Measurements from ENCODE around the gene CENPX.
"Not testable (repeated sequence)": the region's sequence is repeated elsewhere in the genome, so short reads cannot be mapped to it uniquely, and the experiment has no call there.

Gene CENPX

DNA sequence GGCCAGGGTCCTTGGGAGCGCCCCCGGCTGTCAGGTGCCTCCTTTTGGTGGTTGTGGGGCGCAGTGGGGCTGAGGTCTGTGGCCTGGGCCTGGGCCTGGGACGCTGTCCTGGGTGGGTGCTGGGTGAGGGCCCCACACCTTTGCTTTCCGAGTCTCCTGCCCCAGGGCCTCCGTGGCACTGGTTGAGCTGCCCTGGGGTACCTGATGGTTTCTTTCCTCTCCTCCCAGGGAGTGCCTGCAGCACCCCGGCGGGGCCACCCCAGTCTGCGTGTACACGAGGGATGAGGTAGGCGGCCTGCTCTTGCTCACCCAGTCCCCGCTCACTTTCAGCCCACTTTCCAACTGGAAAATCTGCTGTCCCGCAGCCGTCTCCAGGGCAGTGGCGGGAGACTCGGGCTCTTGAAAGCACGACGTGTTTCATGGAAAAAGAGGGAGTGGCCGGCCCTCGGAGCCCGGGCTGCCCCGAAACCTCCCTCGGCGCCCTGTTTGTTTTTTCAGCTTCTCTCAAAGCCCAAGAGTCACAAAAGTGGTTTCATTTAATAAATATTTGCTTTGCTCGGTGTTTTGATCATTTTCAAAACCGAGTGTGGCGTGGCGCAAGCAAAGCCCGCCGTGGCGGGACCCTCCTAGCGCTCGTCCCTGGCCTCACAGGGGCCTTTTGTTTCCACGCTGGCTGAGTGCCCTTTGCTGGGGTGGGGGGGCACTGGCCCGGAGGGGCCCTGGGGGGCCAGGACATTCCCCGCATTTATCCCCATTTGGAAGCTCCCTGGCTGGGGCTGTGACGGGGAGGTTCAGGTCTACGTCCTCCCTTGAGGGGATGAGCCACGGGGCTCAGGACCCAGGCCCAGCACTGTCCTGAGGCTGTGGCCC lies 27.9 kb downstream of the CENPX start:
- H3K27ac Mint-ChIP-seq = no peak overlapping the region
- no peaks in the 10 kb centered on the region for H3K9me3 Mint-ChIP-seq
- no peak overlapping the region for H3K4me3 Mint-ChIP-seq
- H3K27me3 Mint-ChIP-seq = no peaks in the 10 kb centered on the region
- ATAC-seq (peak; percentile 26), DNase-seq (no peak)
- H3K4me1 Mint-ChIP-seq = peaks cover 11% of the 10 kb centered on the region

DNA sequence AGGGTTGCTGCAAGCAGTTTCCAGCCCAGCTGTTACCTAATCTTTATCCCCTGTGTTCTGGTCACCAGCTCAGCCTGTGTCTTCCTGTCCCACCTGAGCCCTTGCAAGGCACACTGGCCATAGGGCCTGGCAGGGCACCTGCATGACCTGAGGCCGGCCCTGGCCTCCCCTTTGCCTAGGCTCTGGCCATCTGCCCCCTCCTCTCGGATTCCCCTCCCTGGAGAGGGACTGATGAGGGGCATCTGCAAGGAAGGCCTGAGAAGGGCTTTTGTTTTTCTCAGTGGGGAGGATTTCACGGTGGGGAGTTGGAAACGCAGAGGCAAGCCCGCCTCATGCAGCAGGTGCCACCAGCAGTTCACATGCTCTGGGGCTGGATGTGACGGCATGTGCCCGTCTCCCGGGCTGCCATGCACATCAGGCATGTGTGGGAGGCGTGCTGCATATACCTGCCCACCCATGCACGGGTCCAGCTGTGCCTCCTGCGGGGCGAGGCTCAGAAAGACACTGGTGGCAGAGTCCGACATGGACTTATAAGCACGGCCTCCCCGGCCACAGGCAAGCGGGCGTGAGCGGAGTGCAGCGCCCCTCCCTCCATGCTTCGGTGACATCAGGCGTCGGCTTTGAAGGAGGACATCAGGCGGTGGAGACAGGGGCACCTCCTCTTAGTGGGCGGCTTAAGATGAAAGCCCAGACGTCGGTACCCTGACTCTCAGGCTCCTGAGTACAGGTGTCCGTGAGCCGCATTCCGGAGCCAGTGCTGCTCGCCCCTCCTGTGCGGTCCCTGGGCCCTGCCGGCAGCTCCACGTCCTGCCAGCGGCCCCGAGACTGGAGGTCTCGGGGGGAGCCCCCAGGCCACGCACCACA lies 28.7 kb downstream of the CENPX start:
- peak overlapping the region in 1 of 2 donors; percentile 80 for H3K27ac Mint-ChIP-seq
- ATAC-seq (no peak), DNase-seq (no peak)
- peaks cover 17% of the 10 kb centered on the region for H3K4me1 Mint-ChIP-seq
- H3K9me3 Mint-ChIP-seq = no peaks in the 10 kb centered on the region
- no peaks in the 10 kb centered on the region for H3K27me3 Mint-ChIP-seq
- no peak overlapping the region for H3K4me3 Mint-ChIP-seq

DNA sequence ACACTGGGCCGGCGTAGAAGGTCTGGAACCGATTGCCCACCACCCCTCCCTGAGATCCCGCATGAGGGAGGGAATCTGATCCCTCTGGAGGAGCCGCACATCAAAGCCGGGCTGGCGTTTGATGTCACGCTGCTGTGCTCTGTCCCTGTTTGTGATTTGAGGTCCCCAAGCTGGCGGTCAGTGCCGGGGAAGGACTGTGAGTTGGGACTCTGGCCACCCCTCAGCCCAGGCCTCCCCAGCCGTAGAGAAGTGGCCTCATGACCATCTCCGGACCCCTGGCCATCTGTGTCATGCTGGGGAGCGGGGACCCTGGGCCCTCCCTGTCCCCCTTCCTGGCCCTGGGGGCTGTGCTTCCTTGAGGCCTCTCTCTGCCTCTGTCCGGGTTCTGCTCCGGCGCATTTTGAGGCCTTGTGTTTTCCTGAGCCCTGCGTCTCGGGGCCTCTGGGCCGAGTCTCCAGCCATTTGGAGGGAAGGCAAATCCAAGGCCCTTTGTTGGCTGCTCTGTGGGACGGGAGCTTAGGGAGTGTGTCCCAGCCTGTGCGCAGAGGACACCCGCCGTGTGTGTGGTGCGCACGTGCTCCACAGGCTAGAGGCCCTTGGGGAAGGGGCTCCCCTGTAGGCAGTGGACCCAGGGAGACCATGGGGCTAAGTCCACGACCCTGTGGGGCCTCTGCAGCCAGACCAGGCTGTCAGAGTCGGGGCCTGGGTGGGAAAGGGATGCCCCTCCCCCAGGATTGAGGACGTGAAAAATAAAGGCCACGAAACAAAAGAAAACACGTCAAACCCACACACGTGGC lies 30.2 kb downstream of the CENPX start:
- peaks cover 17% of the 10 kb centered on the region for H3K4me1 Mint-ChIP-seq
- no peaks in the 10 kb centered on the region for H3K9me3 Mint-ChIP-seq
- H3K27ac Mint-ChIP-seq = no peak overlapping the region
- no peaks in the 10 kb centered on the region for H3K27me3 Mint-ChIP-seq
- no peak for ATAC-seq
- H3K4me3 Mint-ChIP-seq = no peak overlapping the region
- no peak for DNase-seq

DNA sequence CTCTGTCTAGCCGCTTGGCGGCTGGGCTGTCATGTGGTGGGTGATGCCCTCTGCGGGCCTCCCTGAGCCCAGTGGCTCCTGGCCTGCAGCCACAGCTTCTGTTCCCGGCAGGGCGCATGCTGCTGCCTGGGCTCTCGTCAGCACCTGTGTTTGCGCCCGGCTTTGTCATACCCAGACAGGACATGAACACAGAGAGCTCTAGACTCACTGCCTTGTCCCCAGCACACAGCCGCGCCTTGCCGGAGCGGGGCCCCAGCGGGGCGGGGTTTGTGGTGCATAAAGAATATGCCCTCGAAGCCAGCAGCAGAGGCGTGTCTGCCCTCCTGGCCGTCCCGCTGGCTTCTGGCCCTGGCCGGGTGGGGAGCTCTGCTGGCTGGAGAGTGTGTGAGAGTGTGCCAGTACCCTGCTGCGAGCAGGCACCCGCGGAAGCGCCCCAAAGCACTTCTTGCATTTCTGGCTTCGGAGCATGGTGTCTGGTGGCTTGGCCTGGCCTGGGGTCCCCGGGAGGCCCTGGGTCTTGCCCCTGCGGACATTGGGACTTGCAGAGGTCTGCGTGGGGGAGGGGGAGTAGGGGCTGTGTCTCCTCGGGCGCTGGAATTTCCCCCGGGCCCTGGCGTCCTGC lies 30.9 kb downstream of the CENPX start:
- no peak for DNase-seq
- peaks cover 19% of the 10 kb centered on the region for H3K4me1 Mint-ChIP-seq
- no peaks in the 10 kb centered on the region for H3K27me3 Mint-ChIP-seq
- no peaks in the 10 kb centered on the region for H3K9me3 Mint-ChIP-seq
- H3K27ac Mint-ChIP-seq = peak overlapping the region in 1 of 2 donors; percentile 27
- H3K4me3 Mint-ChIP-seq = no peak overlapping the region
- no peak for ATAC-seq

DNA sequence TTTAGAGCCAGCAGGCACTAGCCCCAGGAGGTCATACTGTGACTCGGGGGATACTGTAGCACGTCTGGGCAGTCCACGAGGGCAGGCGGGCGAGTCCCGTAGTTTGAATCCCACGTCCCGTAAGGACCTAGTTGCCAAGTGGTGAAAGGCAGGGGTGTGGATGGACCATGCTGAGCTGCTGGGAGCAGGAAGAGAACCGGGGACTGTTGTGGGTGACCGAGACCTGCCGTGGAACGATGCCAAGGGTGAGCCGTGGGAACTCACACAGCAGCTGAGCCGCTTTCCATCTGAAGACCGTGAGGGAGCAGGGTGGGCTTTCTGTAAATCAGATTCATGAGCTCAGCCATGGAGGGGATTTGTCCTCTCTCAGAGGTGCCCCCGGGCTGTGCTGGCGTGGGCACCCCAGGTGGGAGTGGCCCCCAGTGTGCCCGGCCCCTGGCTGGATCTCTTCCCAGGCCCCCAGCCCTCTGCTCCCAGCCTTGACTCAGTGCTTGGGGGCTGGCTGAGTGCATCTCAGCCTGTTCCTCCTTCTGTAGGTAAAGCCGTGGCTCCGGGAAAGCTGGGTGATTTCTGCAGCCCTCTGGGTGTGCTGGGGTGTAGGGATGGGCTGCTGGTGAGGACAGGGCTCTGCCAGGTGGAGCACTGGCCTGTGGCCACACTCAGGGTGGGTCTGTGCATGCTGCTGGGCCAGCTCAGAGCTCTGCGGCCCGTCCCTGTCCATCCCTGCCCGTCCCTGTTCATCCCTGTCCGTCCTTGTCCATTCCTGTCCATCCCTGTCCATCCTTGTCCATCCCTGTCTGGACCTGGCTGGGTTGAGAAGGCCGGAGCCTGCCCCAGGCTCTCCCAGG lies 31.6 kb downstream of the CENPX start:
- peak; percentile 22 for ATAC-seq
- no peaks in the 10 kb centered on the region for H3K9me3 Mint-ChIP-seq
- H3K27ac Mint-ChIP-seq = peak overlapping the region in 1 of 2 donors; percentile 27

DNA sequence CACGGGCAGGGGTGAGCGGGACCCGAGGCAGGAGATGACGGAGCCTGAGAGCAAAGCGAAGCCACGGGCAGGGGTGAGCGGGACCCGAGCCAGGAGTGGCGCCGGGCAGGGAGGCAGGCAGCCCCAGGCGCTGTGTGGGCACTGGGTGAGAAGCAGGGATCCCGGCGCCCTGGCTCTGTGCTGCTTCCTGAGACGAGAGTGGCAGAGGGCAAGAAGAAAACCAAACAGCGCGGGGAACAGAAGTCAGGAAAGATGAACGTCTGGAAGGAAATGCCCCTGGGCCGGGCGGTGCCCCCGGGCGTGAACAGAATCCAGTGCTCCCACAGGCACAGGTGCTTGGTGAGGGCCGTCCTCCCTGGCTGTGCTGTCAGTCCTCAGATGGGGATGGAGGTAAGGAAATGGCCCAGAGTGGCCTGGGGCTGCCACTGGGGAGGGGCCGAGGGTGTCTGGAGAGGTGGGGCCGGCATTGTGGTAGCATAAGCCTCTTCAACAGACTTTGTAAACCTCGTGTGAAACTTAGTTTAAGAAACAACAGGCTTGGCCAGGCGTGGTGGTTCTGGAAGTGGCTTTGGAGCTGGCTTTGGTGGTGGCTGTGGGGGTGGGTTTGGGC lies 35.4 kb downstream of the CENPX start:
- DNase-seq (no peak), ATAC-seq (no peak)
- no peaks in the 10 kb centered on the region for H3K27me3 Mint-ChIP-seq
- H3K27ac Mint-ChIP-seq = no peak overlapping the region
- H3K4me1 Mint-ChIP-seq = peaks cover 34% of the 10 kb centered on the region
- no peaks in the 10 kb centered on the region for H3K9me3 Mint-ChIP-seq
- H3K4me3 Mint-ChIP-seq = no peak overlapping the region

More for the DNA sequence above, 31.6 kb downstream of the CENPX start:
- DNase-seq = no peak
- Mint-ChIP-seq H3K4me1 (peaks cover 24% of the 10 kb centered on the region), H3K27me3 (no peaks in the 10 kb centered on the region), H3K4me3 (no peak overlapping the region)

DNA sequence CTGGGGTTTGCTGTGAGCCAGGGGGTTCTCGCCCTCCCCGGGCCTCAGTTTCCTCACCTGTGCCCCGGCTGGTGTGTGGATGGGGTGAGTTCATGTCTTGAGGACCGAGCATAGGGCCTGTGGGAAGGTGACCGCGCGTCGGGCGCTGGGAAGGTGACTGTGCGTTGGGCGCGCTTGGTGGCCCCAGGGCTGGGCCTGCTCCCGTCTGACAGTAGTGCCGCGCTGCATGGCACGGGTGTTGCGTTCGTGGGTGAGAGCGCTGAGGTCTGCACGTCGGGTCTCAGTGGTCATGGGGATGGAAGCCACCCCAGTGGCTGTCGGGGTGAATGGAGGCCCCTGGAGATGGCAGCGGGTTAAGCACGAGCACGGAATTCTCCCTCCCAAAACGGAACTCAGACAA lies 36.1 kb downstream of the CENPX start:
- no peak overlapping the region for H3K27ac Mint-ChIP-seq
- H3K4me3 Mint-ChIP-seq = no peak overlapping the region
- peaks cover 32% of the 10 kb centered on the region for H3K4me1 Mint-ChIP-seq
- H3K27me3 Mint-ChIP-seq = no peaks in the 10 kb centered on the region
- ATAC-seq (no peak), DNase-seq (no peak)
- H3K9me3 Mint-ChIP-seq = no peaks in the 10 kb centered on the region

DNA sequence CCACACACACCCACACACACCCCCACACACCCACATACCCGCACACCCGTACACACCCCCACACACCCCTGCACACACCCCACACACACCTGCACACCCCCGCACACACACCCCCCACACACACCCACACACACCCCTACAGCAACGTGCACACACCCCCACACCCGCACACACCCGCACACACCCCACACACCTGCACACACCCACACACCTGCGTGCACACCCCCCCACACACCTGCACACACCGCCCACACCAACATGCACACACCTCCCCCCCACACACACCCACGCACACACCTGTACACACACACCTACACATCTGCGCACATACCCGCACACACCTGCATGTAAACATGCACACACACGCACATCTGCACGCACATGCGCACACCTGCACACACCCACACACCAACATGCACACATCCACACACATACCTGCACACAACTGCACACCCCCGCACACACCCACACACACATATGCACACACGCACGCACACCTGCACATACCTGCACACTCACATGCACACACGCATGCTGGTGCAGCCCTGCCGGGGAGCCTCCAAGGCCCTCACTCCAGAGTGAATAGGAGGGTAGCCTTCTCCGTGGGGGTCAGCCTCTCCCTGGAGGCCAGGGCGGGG lies 37.8 kb downstream of the CENPX start:
- no peak for DNase-seq
- Mint-ChIP-seq H3K4me3 (no peak overlapping the region), H3K4me1 (peaks cover 40% of the 10 kb centered on the region)

DNA sequence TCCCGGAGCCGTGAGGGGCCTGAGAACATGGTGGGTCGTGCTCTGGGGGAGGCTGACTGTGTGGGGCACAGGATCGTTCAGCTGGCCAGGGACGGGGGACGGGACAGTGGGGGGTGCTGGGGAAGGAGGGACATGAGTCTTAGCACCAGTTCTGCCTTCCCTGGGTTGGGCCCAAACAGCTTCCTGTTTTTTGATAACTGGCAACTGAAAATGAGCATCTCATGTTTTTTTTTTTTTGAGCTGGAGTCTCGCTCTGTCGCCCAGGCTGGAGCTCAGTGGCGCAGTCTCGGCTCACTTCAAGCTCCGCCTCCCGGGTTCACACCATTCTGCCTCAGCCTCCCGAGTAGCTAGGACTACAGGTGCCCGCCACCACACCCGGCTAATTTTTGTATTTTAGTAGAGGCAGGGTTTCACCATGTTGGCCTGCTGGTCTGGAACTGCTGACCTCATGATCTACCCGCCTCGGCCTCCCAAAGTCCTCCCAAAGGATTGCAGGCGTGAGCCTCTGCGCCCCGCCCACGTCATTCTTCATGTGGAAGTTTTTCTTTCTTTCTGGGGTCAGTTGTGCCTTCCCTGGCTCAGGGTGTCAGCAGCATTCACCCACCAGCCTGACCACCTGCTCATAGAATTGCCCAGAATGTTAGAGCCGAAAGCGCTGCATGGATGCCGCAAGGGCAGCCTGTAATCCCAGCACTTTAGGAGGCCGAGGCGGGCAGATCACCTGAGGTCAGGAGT lies 38.9 kb downstream of the CENPX start:
- Mint-ChIP-seq H3K4me1 (peaks cover 45% of the 10 kb centered on the region), H3K9me3 (no peaks in the 10 kb centered on the region), H3K27me3 (no peaks in the 10 kb centered on the region), H3K27ac (no peak overlapping the region), H3K4me3 (no peak overlapping the region)
- DNase-seq (no peak), ATAC-seq (no peak)

More for the DNA sequence above, 37.8 kb downstream of the CENPX start:
- H3K9me3 Mint-ChIP-seq = no peaks in the 10 kb centered on the region
- ATAC-seq = peak; percentile 63
- H3K27me3 Mint-ChIP-seq = no peaks in the 10 kb centered on the region
- H3K27ac Mint-ChIP-seq = no peak overlapping the region

DNA sequence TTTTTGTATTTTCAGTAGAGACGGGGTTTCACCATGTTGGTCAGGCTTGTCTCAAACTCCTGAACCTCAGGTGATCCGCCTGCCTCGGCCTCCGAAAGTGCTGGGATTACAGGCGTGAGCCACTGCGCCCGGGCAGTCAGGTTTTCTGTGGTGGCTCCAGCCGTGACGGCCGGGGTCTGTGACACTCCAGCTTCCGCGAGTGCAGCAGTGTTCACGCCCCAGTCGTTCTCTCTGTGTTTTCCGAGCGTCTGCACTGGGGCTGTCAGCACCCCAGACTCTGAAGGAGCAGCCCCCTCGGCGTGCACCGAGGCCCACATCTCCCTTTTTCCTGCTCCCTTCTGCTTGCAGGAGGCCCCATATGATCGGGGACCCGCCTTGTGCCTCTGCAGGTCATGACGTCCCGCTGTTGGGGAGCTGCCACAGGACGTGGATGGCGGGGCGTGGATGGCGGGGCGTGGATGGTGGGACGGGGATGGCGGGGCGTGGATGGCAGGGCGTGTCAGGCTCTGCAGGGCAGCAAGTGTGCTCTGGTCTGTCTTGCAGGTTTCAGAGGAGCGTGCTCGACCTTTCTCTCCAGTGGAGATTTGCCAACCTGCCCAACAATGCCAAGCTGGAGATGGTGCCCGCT lies 39.6 kb downstream of the CENPX start:
- ATAC-seq (no peak), DNase-seq (no peak)
- Mint-ChIP-seq H3K9me3 (no peaks in the 10 kb centered on the region), H3K27me3 (no peaks in the 10 kb centered on the region), H3K4me1 (peaks cover 52% of the 10 kb centered on the region), H3K4me3 (no peak overlapping the region), H3K27ac (no peak overlapping the region)

DNA sequence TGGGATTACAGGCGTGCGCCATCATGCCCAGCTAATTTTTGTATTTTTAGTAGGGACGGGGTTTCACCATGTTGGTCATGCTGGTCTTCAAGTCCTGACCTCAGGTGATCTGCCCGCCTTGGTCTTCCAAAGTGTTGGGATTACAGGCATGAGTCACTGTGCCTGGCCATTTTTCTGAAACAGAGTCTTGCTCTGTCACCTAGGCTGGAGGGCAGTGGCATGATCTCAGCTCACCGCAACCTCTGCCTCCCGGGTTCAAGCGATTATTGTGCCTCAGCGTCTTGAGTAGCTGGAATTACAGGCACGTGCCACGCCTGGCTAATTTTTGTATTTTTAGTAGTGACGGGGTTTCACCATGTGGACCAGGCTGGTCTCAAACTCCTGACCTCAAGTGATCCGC lies 41.2 kb downstream of the CENPX start:
- not testable (repeated sequence) for H3K9me3 Mint-ChIP-seq, DNase-seq, H3K27me3 Mint-ChIP-seq, H3K4me3 Mint-ChIP-seq, H3K27ac Mint-ChIP-seq, ATAC-seq
- H3K4me1 Mint-ChIP-seq = peaks cover 53% of the 10 kb centered on the region

DNA sequence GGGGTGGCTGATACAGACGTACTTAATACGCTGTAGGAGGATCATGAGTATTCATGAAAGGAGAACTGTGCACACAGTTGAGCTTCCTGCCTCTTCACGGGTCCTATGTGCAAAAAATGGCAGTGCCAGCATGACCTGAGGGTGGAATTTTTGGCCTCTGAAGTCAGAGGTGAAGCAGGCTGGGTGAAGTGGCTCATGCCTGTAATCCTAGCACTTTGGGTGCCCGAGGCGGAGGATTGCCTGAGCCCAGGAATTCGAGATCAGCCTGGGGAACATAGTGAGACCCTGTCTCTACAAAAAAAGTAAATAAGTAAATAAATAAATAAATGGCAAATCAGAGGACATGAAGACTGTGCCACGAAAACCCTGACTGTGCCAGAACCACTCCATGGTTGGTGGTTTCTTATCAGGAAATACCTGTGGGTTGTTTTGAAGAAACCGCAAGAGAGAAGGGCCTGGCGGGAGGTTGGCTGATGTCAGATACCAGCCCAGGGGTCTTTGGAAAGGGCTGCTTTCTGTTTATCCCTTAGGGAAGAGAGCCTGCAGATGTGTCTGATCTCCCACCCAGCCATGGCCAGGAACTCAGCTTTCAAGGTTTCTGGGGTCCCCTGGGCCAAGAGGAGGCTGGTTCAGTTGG lies 41.9 kb downstream of the CENPX start:
- H3K9me3 Mint-ChIP-seq = no peaks in the 10 kb centered on the region
- ATAC-seq (no peak), DNase-seq (no peak)
- H3K4me1 Mint-ChIP-seq = peaks cover 58% of the 10 kb centered on the region
- H3K27ac Mint-ChIP-seq = no peak overlapping the region
- H3K4me3 Mint-ChIP-seq = peak overlapping the region in 1 of 2 donors; percentile 6
- no peaks in the 10 kb centered on the region for H3K27me3 Mint-ChIP-seq

Data from stimulated activated naive CD8-positive, alpha-beta T cell treated with anti-CD3 and anti-CD28 coated beads, Interleukin-15, amount 100 ng/mL, for 72 hours (primary cell).